H1 (cell line): ENCODE measurements around the gene HOXB5. TPM values are rescaled to one million over a fixed set of nuclear protein-coding genes. Genes with fewer than 3 reads are reported as not detected.

Experiments
- CTCF ChIA-PET: fragments of 300-600 bp; sonication (Branson Sonifier 250); formaldehyde crosslinking; loops from one replicate; lab custom pipeline; 2021; ENCODE audit not compliant: partially characterized antibody; lab: Charles Lee
- POLR2A ChIA-PET: fragments of 300-600 bp; sonication (Branson Sonifier 250); formaldehyde crosslinking; loops from one replicate; lab custom pipeline; 2021; ENCODE audit warnings: inconsistent platforms; ENCODE audit not compliant: partially characterized antibody; lab: Charles Lee
- DNase-seq, 2 experiments: peaks; one replicate each; pipeline versions ENCODE4 v3.0.0 to v3.0.0-alpha.2; 2010 to 2022; ENCODE audit warnings: low spot score in 2 of 2, low read depth in 1 of 2, mixed read lengths in 1 of 2
- FAIRE-seq: peaks from 2 replicates; lab custom pipeline; 2011; peaks lifted over from hg19 to GRCh38; lab: Jason Lieb, UNC
- H2AFZ ChIP-seq: 2 replicates; pipeline ENCODE4 v1.8.1; 2012; ENCODE audit warnings: low read length, inconsistent platforms
- H2AK5ac ChIP-seq: 2 replicates; pipeline ENCODE4 v1.6.1; 2013; ENCODE audit warnings: low read depth, low read length
- H2BK120ac ChIP-seq: replicated peaks from 2 replicates; pipeline ENCODE3; 2013; ENCODE audit warnings: low read depth, low read length, inconsistent platforms
- H2BK12ac ChIP-seq: 2 replicates; pipeline ENCODE4 v1.6.1; 2013; ENCODE audit warnings: low read depth, low read length
- H2BK15ac ChIP-seq: 2 replicates; pipeline ENCODE4 v1.6.1; 2013; ENCODE audit warnings: low read length
- H2BK20ac ChIP-seq: 2 replicates; pipeline ENCODE4 v1.6.1; 2013; ENCODE audit warnings: low read length
- H2BK5ac ChIP-seq: 2 replicates; pipeline ENCODE4 v1.6.1; 2013; ENCODE audit warnings: low read depth, low read length
- H3K14ac ChIP-seq: 2 replicates; pipeline ENCODE4 v1.6.1; 2013; ENCODE audit warnings: inconsistent platforms; ENCODE audit not compliant: insufficient read length
- H3K18ac ChIP-seq: 2 replicates; pipeline ENCODE4 v1.6.1; 2013; ENCODE audit warnings: low read length; ENCODE audit errors: extremely low read depth
- H3K23ac ChIP-seq: 2 replicates; pipeline ENCODE4 v1.6.1; 2013; ENCODE audit warnings: inconsistent platforms; ENCODE audit not compliant: insufficient read length
- H3K23me2 ChIP-seq: 2 replicates; pipeline ENCODE4 v1.6.1; 2013; ENCODE audit warnings: low read depth, low read length
- H3K27ac ChIP-seq: 2 replicates; pipeline ENCODE4 v1.6.1; 2011; ENCODE audit warnings: low read depth, low read length, inconsistent platforms
- H3K27me3 ChIP-seq, 4 experiments: replicated peaks in 1 of 4; 1 replicate in 1 of 4; 2 replicates in 3 of 4; pipeline versions ENCODE4 v1.6.1 to v1.8.1; 2011 to 2013; ENCODE audit warnings: low read length in 3 of 4, mild to moderate bottlenecking in 3 of 4, inconsistent platforms in 2 of 4, mixed read lengths in 2 of 4, moderate library complexity in 1 of 4; ENCODE audit not compliant: control insufficient read depth in 3 of 4, insufficient read depth in 3 of 4; ENCODE audit errors: extremely low read depth in 1 of 4
- H3K36me3 ChIP-seq, 4 experiments: 2 replicates each; pipeline versions ENCODE4 v1.6.1 to v1.8.1; 2011 to 2013; ENCODE audit warnings: mild to moderate bottlenecking in 4 of 4, low read length in 3 of 4, moderate library complexity in 2 of 4, control low read depth in 1 of 4, inconsistent platforms in 1 of 4; ENCODE audit not compliant: insufficient read depth in 4 of 4, control insufficient read depth in 2 of 4
- H3K4ac ChIP-seq: replicated peaks from 2 replicates; pipeline ENCODE3; 2013; ENCODE audit warnings: low read length, low read depth, mixed read lengths, inconsistent platforms; ENCODE audit not compliant: insufficient read length
- H3K4me1 ChIP-seq, 4 experiments: replicated peaks in 1 of 4; 1 replicate in 1 of 4; 2 replicates in 3 of 4; pipeline versions ENCODE4 v1.6.1 to v1.8.1; 2011 to 2013; ENCODE audit warnings: low read length in 3 of 4, inconsistent platforms in 2 of 4, mixed read lengths in 1 of 4; ENCODE audit not compliant: insufficient read depth in 4 of 4, control insufficient read depth in 3 of 4
- H3K4me2 ChIP-seq, 2 experiments: 2 replicates each; pipeline versions ENCODE4 v1.6.1 to v1.8.1; 2011 to 2013; ENCODE audit warnings: low read depth in 2 of 2, low read length in 2 of 2, control low read depth in 1 of 2, inconsistent platforms in 1 of 2, mild to moderate bottlenecking in 1 of 2; ENCODE audit not compliant: insufficient read depth in 1 of 2
- H3K4me3 ChIP-seq, 4 experiments: fragments of 200-600, 300-600 bp in 1 of 4; sonication (generic), shearing (Covaris generic), sonication (Bioruptor Twin) in 1 of 4; 2 replicates each; pipeline versions ENCODE4 v1.5.1 to v1.8.1; 2011 to 2016; ENCODE audit warnings: low read length in 4 of 4, low read depth in 3 of 4, control low read depth in 2 of 4, inconsistent platforms in 2 of 4, mild to moderate bottlenecking in 2 of 4, mixed read lengths in 1 of 4, moderate library complexity in 1 of 4; ENCODE audit not compliant: insufficient read depth in 2 of 4; ENCODE audit errors: extremely low read depth in 1 of 4
- H3K56ac ChIP-seq: replicated peaks from 2 replicates; pipeline ENCODE3; 2013; ENCODE audit warnings: low read depth, mild to moderate bottlenecking, mixed read lengths, low read length, inconsistent platforms; ENCODE audit not compliant: insufficient read length
- H3K79me1 ChIP-seq: 2 replicates; pipeline ENCODE4 v1.6.1; 2013; ENCODE audit warnings: low read depth, low read length, control low read depth
- H3K79me2 ChIP-seq, 2 experiments: 2 replicates each; pipeline versions ENCODE4 v1.6.1 to v1.8.1; 2012 to 2013; ENCODE audit warnings: low read length in 2 of 2, mild to moderate bottlenecking in 2 of 2, inconsistent platforms in 1 of 2; ENCODE audit not compliant: insufficient read depth in 2 of 2, control insufficient read depth in 1 of 2
- H3K9ac ChIP-seq, 4 experiments: replicated peaks in 1 of 4; 1 replicate in 1 of 4; 2 replicates in 3 of 4; pipeline versions ENCODE4 v1.6.1 to v1.8.1; 2011 to 2013; ENCODE audit warnings: low read depth in 3 of 4, low read length in 3 of 4, control low read depth in 2 of 4, mild to moderate bottlenecking in 2 of 4, moderate library complexity in 2 of 4, inconsistent platforms in 1 of 4; ENCODE audit errors: extremely low read depth in 1 of 4
- H3K9me3 ChIP-seq, 2 experiments: 2 replicates each; pipeline versions ENCODE4 v1.6.1 to v1.8.1; 2012 to 2013; ENCODE audit warnings: mild to moderate bottlenecking in 2 of 2, moderate library complexity in 2 of 2, control low read depth in 1 of 2, inconsistent platforms in 1 of 2, low read depth in 1 of 2, low read length in 1 of 2, mixed read lengths in 1 of 2; ENCODE audit not compliant: insufficient read depth in 2 of 2
- H4K20me1 ChIP-seq, 2 experiments: replicated peaks in 1 of 2; 2 replicates each; pipeline versions ENCODE3 to v1.8.1; 2011 to 2013; ENCODE audit warnings: inconsistent platforms in 2 of 2, low read length in 2 of 2, mild to moderate bottlenecking in 1 of 2; ENCODE audit not compliant: insufficient read depth in 2 of 2, control insufficient read depth in 1 of 2
- H4K5ac ChIP-seq: 2 replicates; pipeline ENCODE4 v1.6.1; 2013; ENCODE audit warnings: low read length, low read depth, mixed read lengths, inconsistent platforms; ENCODE audit not compliant: insufficient read length
- H4K8ac ChIP-seq: 2 replicates; pipeline ENCODE4 v1.8.0; 2013; ENCODE audit warnings: mild to moderate bottlenecking, moderate library complexity, low read length, inconsistent platforms; ENCODE audit not compliant: insufficient read depth; ENCODE audit errors: extremely low read depth
- H4K91ac ChIP-seq: replicated peaks from 2 replicates; pipeline ENCODE3; 2013; ENCODE audit warnings: low read length, mixed read lengths, inconsistent platforms; ENCODE audit not compliant: insufficient read length
- CREB1 ChIP-seq: IDR thresholded peaks from 2 replicates; pipeline ENCODE4 v1.6.1; 2012; ENCODE audit warnings: inconsistent platforms
- GABPA ChIP-seq: IDR thresholded peaks from 2 replicates; pipeline ENCODE4 v1.6.1; 2011; ENCODE audit warnings: mild to moderate bottlenecking, low read length, moderate library complexity, borderline replicate concordance; ENCODE audit not compliant: insufficient read depth
- GTF2F1 ChIP-seq: IDR thresholded peaks from 2 replicates; pipeline ENCODE4 v1.6.1; 2012; ENCODE audit warnings: low read depth, low read length, improper control_type of control experiment, borderline replicate concordance
- HDAC6 ChIP-seq: IDR thresholded peaks from one replicate; pipeline ENCODE4 v1.7.1; 2012; ENCODE audit warnings: low read depth, mild to moderate bottlenecking, inconsistent platforms, low read length, moderate library complexity
- KDM5A ChIP-seq: fragments of 200-600 bp; IDR thresholded peaks from 2 replicates; pipeline ENCODE4 v1.7.1; 2012; ENCODE audit warnings: mild to moderate bottlenecking, low read length, inconsistent platforms, mixed read lengths
- MAFK ChIP-seq: IDR thresholded peaks from 2 replicates; pipeline ENCODE4 v1.6.1; 2012; ENCODE audit warnings: low read depth, mild to moderate bottlenecking, improper control_type of control experiment, low read length
- SIRT6 ChIP-seq: IDR thresholded peaks from one replicate; pipeline ENCODE4 v1.7.1; 2012; ENCODE audit warnings: low read length, inconsistent platforms
- TAF7 ChIP-seq: optimal IDR thresholded peaks from 2 replicates; pipeline ENCODE3; 2011; ENCODE audit warnings: low read depth, mild to moderate bottlenecking, inconsistent platforms, low read length, moderate library complexity, borderline replicate concordance
- WGBS, 2 experiments: shearing (Covaris generic) in 1 of 2; methylation state at CpG; one replicate each; pipeline versions ENCODE4 v1.1.6 to v1.1.7; 2013 to 2015; ENCODE audit warnings: low lambda C conversion rate in 2 of 2, mixed read lengths in 2 of 2, inconsistent platforms in 1 of 2, low coverage in 1 of 2, missing lambda C conversion rate in 1 of 2; ENCODE audit not compliant: insufficient replicate concordance in 2 of 2, insufficient coverage in 1 of 2, insufficient read length in 1 of 2; ENCODE audit errors: extremely low coverage in 1 of 2, missing lambda C conversion rate in 1 of 2; 5-methylcytosine and 5-hydroxymethylcytosine counted together
- polyA plus RNA-seq, 7 experiments: library from polyadenylated mRNA; depleted of rRNA in 3 of 7; stranded (reverse) in 5 of 7; unstranded in 2 of 7; fragments of >200 nt in 5 of 7; fragments of 200-250 nt in 2 of 7; gene quantifications; 1 replicate in 5 of 7; 2 replicates in 1 of 7; 4 replicates in 1 of 7; pipeline versions ENCODE4 v1.2.1 to v1.2.3, GENCODE V29; 2011 to 2013; ENCODE audit warnings: missing spikeins in 2 of 7, mixed read lengths in 2 of 7
- total RNA-seq: library from RNA; stranded (reverse); fragmentation: NEBNext Ultra II Directional; extraction: Animal tissue kit (Norgen Biotek cat#: 25700); gene quantifications from 2 replicates; pipeline ENCODE4 v1.2.1, GENCODE V29; 2021
- TF ChIP-seq, protein P1 (sequence below): IDR thresholded peaks from 2 replicates; pipeline ENCODE4 v1.6.1; 2012; ENCODE audit warnings: low read length, inconsistent platforms

Gene HOXB5
- total and polyA plus RNA-seq, 2 of the 8 experiments (the other 6 are each of a cell fraction or from before 2014, with no cell fraction given), result not detected

DNA sequence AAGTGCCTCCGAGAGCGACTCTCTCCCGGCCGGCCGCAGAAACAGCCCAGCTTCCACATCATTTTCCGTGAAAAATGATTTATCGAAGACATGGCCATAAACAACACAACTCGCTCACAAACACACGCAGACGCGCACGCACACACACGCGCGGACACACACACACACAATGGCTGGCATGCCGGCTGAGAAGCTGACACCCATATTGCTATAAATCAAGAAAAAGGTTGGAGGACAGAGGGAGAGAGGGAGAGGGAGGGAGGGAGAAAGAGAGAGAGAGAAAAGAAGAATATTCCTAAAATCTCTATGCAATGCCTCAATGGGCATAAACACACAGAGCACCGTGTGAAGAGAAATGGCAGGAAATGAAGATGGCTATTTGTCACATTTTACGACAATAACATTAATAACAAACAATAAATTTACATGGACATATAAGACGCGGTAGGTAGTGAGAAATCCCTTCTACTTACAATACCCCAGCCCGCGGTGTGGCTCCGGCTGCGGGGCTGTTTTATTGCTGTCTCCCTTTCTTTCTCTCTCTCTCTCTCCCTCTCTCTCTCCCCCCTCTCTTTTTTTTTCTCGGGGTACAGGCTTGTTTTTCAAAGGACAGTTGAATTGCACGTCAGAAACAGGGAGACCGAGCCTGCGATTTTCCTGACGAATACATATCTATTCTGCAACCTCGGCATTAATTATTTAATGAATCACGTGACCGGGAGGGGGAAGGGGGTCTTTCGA lies 24.9 kb downstream of the HOXB5 start:
- H3K4me1 ChIP-seq, result peaks cover 0 to 7% (median 4%) of the 10 kb centered on the region in 4 experiments; a peak in 5 of 7 replicates
- CTCF ChIA-PET, result interaction anchor here (0.5 to 4.8 kb wide), 10 partner anchors 10 to 526 kb away, joined by 3 to 32 read pairs (median 5); partner anchors contain the start of genes HOXB4 and HOXB5
- TF ChIP-seq HDAC6 (no peak), MAFK (no peak), KDM5A (no peak), GABPA (no peak), TAF7 (no peak), SIRT6 (no peak), GTF2F1 (no peak), CREB1 (no peak)
- TF ChIP-seq, protein P1, sequence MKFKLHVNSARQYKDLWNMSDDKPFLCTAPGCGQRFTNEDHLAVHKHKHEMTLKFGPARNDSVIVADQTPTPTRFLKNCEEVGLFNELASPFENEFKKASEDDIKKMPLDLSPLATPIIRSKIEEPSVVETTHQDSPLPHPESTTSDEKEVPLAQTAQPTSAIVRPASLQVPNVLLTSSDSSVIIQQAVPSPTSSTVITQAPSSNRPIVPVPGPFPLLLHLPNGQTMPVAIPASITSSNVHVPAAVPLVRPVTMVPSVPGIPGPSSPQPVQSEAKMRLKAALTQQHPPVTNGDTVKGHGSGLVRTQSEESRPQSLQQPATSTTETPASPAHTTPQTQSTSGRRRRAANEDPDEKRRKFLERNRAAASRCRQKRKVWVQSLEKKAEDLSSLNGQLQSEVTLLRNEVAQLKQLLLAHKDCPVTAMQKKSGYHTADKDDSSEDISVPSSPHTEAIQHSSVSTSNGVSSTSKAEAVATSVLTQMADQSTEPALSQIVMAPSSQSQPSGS, result no peak

More for the DNA sequence above, 24.9 kb downstream of the HOXB5 start:
- H3K23ac ChIP-seq, result no peak overlapping the region
- H3K4ac ChIP-seq, result no peak overlapping the region
- H2BK15ac ChIP-seq, result no peak overlapping the region
- H3K23me2 ChIP-seq, result peaks cover 4% of the 10 kb centered on the region; the same call in 1 of the 2 replicates
- peaks cover 9 to 44% of the 10 kb centered on the region in 2 experiments for H4K20me1 ChIP-seq
- H3K9me3 ChIP-seq, result no peaks in the 10 kb centered on the region
- POLR2A ChIA-PET, result interaction anchor here (1.4 to 1.8 kb wide), 2 partner anchors 12 kb away, joined by 4 to 8 read pairs; no protein-coding TSS in a partner anchor
- no peak overlapping the region for H3K9ac ChIP-seq
- H3K27ac ChIP-seq, result no peak overlapping the region
- H4K8ac ChIP-seq, result no peak overlapping the region
- DNase-seq, result no peak
- no peak overlapping the region for H3K4me3 ChIP-seq
- H2AFZ ChIP-seq, result no peak overlapping the region
- no peak overlapping the region for H4K91ac ChIP-seq
- no peak overlapping the region for H4K5ac ChIP-seq
- FAIRE-seq, result no peak
- H2BK20ac ChIP-seq, result no peak overlapping the region
- H3K4me2 ChIP-seq, result no peak overlapping the region
- no peaks in the 10 kb centered on the region for H3K79me2 ChIP-seq
- H3K14ac ChIP-seq, result no peak overlapping the region
- H3K79me1 ChIP-seq, result no peaks in the 10 kb centered on the region
- no peak overlapping the region for H2AK5ac ChIP-seq
- peaks cover 99 to 100% (median 100%) of the 10 kb centered on the region in 4 experiments for H3K27me3 ChIP-seq
- no peak overlapping the region for H2BK120ac ChIP-seq
- 12% methylated on average over 33 of the region's 33 CpGs; no CpG with 5 or more reads in 1 of the 2 experiments for WGBS, 2 experiments
- H3K56ac ChIP-seq, result no peak overlapping the region
- H3K18ac ChIP-seq, result no peak overlapping the region
- no peaks in the 10 kb centered on the region; a peak in 1 of 8 replicates for H3K36me3 ChIP-seq
- peak overlapping the region; percentile 89; the same call in 1 of the 2 replicates for H2BK12ac ChIP-seq
- H2BK5ac ChIP-seq, result no peak overlapping the region
